Measurements from ENCODE around the gene BICD1. TPM values are rescaled to one million over a fixed set of nuclear protein-coding genes. Genes with fewer than 3 reads are reported as not detected.

BICD1 gene
- total RNA-seq, 6 experiments from 2014 or later = 1.0 to 4.9 (median 2.1) TPM

DNA sequence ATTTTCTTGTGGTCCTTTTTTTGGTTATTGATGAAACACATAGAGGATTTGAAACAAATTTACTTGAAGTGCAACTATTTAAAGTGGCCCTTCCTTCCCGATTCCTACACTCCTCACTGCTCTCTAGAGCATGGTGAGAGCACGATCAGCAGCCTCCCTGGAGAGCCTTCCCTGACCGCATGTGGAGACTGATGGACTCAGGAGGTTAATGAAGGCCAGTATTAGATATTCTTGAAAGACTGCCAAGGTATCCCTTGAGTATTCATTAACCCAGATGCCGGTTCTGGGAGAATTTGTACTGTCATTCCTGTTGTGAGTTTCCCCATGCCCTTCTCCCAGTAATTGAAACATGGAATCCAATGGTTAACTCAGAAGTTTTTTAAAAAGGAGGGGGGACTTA lies 189.9 kb downstream of the BICD1 start:
- H3K36me3 ChIP-seq = no peaks in the 10 kb centered on the region
- ATAC-seq = peak; percentile 96 to 99 (median 98)
- H3K9me3 ChIP-seq = no peaks in the 10 kb centered on the region
- intact Hi-C loops (cut with DNase I) = no loop called here
- TF ChIP-seq CTCF (IDR thresholded peaks at IDR 0.05) (no peak), POLR2A (IDR thresholded peaks at IDR 0.05) (no peak)
- no peak overlapping the region for H3K4me3 ChIP-seq
- peaks cover 0 to 9% (median 0%) of the 10 kb centered on the region in 4 donors for H3K4me1 ChIP-seq
- no peaks in the 10 kb centered on the region for H3K27me3 ChIP-seq
- WGBS (ENCODE audit: insufficient coverage, low coverage, low lambda C conversion rate, missing lambda C conversion rate) = 25% methylated on average over 4 of the region's 4 CpGs
- DNase-seq = peak in 1 of 3 donors; percentile 24
- H3K27ac ChIP-seq = no peak overlapping the region

GRCh38 chr12:32298917-32299316 lies 192.3 kb downstream of the BICD1 start:
- intact Hi-C loops (cut with DNase I) = no loop called here
- no peaks in the 10 kb centered on the region for H3K36me3 ChIP-seq
- ATAC-seq (no peak), DNase-seq (no peak)
- peaks cover 0 to 9% (median 0%) of the 10 kb centered on the region in 4 donors for H3K4me1 ChIP-seq
- WGBS (ENCODE audit: insufficient coverage, low coverage, low lambda C conversion rate, missing lambda C conversion rate) = 85% methylated on average over 3 of the region's 3 CpGs
- no peak overlapping the region for H3K4me3 ChIP-seq
- TF ChIP-seq POLR2A (IDR thresholded peaks at IDR 0.05) = no peak
- TF ChIP-seq CTCF (IDR thresholded peaks at IDR 0.05) = no peak
- no peaks in the 10 kb centered on the region for H3K27me3 ChIP-seq
- no peaks in the 10 kb centered on the region for H3K9me3 ChIP-seq
- no peak overlapping the region for H3K27ac ChIP-seq

DNA sequence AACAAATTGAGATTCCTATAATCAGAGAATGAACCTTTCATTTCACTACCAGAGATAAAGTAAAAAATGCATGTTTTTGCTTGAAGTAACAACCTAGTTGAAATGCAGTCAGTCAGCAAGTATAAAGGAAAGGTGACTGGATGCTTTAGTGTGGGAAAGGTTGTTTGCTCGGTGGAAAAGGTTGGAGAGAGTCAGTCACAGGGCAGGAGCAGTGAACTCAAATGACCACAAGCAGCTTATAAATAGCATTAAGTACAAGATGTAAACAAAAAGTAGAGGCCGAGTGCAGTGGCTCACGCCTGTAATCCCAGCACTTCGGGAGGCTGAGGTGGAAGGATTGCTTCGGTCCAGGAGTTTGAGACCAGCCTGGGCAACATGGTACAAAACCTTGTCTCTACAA lies 194.6 kb downstream of the BICD1 start:
- Histone ChIP-seq H3K27me3 (no peaks in the 10 kb centered on the region), H3K36me3 (no peaks in the 10 kb centered on the region), H3K4me1 (peaks cover 0 to 9% (median 0%) of the 10 kb centered on the region in 4 donors), H3K9me3 (no peaks in the 10 kb centered on the region), H3K4me3 (no peak overlapping the region), H3K27ac (no peak overlapping the region)
- DNase-seq = no peak
- 61% methylated on average over 5 of the region's 5 CpGs for WGBS (ENCODE audit: insufficient coverage, low coverage, low lambda C conversion rate, missing lambda C conversion rate)
- TF ChIP-seq POLR2A (IDR thresholded peaks at IDR 0.05) = no peak
- TF ChIP-seq CTCF (IDR thresholded peaks at IDR 0.05) = no peak
- intact Hi-C loops (cut with DNase I) = no loop called here
- ATAC-seq = no peak

DNA sequence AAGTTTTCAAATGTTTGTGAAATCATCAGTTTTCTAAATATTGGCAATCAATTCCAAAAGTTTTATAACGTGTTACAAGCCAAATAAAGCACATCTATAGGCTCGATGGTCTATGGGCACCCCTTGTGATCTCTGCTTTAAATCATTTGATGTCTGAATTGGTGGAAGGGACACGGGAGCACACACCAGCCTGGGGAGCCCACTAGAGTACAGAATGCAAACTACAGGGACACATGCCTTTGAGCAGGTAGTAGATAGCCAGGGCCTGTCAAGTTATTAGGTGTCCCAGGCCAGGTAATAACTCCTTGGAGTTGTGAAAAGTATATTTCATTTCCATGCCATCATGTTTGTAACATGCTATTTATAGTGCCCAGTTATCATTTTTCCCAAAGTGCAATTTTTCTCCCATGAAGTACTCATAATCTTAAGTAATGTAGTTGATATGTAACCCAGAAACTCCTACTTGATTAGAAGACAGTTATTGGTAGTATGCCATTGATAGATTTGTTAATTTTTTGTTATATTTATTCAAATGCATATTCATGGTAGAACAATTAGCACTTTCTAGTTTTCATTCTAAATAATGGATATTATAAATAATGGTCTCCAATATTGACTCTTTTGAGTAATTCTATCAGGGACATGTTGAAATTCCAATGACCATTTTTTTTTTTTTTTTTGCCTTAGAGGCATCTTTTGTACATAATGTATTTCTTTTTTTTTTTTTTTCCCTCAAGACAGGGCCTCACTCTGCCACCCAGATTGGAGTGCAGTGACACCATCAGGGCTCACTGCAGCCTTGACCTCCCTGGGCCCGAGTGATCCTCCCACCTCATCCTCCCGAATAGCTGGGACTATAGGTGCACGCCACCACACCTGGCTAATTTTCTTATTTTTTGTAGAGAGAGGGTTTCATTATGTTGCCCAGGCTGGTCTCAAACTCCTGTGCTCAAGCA lies 195.8 kb downstream of the BICD1 start:
- TF ChIP-seq POLR2A (IDR thresholded peaks at IDR 0.05) (no peak), CTCF (IDR thresholded peaks at IDR 0.05) (peak; percentile 40 to 51 (median 48))
- DNase-seq (peak in 1 of 3 donors; percentile 24), ATAC-seq (peak; percentile 72 to 95 (median 82))
- no peaks in the 10 kb centered on the region for H3K4me1 ChIP-seq
- no peaks in the 10 kb centered on the region for H3K27me3 ChIP-seq
- no peaks in the 10 kb centered on the region for H3K9me3 ChIP-seq
- 47% methylated on average over 4 of the region's 6 CpGs for WGBS (ENCODE audit: insufficient coverage, low coverage, low lambda C conversion rate, missing lambda C conversion rate)
- no peak overlapping the region for H3K27ac ChIP-seq
- H3K36me3 ChIP-seq = no peaks in the 10 kb centered on the region
- intact Hi-C loops (cut with DNase I) = no loop called here
- H3K4me3 ChIP-seq = no peak overlapping the region

Data from right lobe of liver (tissue), 6 donors.